ENCODE results near the gene RBP3.

The RBP3 gene

DNA sequence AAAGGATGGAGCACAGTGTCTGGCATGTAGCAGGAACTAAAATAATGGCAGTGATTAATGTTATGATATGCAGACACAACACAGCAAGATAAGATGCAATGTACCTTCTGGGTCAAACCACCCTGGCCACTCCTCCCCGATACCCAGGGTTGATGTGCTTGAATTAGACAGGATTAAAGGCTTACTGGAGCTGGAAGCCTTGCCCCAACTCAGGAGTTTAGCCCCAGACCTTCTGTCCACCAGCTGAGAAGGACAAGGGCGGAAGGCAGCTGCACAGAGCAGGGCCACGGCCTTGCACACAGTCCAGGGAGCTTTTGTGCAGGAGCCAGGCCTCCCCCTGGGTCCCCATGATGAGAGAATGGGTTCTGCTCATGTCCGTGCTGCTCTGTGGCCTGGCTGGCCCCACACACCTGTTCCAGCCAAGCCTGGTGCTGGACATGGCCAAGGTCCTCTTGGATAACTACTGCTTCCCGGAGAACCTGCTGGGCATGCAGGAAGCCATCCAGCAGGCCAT is at the start of gene RBP3:
RBP3 (plus strand) TSS at position 226 of the 514 bp plus-strand sequence; CDS start at position 348, 122 bp downstream.
- no peak for DNase-seq

DNA sequence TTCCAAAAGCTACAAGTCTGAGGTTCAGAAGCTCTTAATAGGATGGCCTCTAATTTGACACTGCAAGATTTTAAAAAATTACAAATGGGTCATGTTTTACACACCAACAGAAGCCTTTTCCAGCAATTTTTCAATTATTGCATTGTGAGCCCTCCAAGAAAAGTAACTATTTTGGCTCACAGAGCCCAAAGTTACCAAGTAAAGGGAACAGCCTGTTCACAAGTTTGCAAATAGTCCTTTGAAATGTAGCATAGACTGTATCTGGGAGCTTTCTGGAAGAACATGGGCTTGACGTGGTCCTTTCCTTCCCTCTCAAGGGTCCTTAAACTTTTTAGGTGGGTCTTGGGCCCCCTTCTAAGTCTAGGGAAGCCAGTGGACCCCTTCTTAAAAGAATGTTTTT is 49.4 kb upstream of the RBP3 start:
- DNase-seq: no peak

GRCh38 chr10:47299611-47300428 is 48.3 kb upstream of the RBP3 start, which contains the start of gene GDF10:
Gene GDF10 (plus strand): TSS chr10:47300197. CDS start chr10:47300652, 455 bp downstream.
- DNase-seq: no peak

GRCh38 chr10:47300429-47300931 is 47.7 kb upstream of the RBP3 start:
- DNase-seq: no peak

GRCh38 chr10:47301833-47302232 is 46.3 kb upstream of the RBP3 start:
- no peak for DNase-seq

DNA sequence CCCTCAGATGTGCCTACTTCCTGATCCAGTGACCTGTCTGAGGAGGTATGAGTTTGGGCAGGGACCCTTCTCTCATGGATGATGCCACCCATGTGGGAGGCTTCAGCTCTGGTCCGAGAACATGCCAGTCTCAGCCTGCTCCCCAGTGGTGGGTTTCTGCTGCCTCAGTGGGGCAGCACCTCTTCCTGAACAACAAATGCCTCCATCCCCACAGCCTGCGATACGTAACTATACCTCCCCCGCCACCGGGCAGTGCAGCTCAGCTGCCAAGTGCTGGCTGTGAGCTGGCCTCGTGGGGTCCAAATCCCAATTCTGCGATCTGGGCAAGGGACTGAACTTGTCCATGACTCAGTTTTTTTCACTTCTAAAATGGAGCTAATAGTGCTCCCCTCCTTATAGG is 45.1 kb upstream of the RBP3 start:
- no peak for DNase-seq

DNA sequence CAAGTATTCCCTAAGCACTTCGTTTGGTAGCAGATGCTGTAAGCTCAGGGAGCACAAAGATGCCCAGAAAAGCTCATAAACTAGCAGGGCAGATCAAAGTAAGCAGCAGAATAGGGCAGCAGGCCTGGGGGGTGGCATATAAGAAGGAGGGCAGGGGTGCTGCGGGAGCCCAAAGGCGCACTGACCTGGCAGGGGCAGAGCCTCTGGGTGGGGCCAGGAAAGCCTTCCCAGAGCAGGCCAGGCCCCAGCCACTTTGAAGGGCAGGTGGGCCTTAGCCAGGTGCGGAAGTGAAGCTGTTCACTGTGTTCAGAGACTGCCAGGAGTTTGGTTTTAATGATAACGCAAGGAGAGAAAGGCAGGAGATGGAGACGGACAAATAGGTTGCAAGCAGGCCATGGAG is 44.3 kb upstream of the RBP3 start:
- no peak for DNase-seq

DNA sequence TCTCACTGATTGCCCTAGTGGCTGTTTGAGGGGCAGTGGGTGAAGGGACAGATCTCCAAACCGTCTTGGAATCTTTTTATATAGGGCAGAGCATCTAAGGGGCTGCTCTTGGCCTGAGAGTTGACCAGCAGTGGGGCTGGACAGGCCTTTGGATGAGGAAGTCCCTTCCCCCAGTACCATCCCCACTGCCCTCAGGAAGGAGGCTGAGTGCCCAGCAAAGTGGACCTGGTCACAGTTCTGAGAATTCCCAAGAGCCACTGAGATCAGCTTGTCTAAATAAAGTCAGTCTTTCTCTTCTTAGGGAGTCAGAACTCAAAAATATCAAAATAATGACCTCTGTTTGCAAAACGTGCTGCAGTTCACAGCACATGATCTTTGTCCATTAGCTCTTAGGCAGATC is 42.6 kb upstream of the RBP3 start:
- DNase-seq: no peak

DNA sequence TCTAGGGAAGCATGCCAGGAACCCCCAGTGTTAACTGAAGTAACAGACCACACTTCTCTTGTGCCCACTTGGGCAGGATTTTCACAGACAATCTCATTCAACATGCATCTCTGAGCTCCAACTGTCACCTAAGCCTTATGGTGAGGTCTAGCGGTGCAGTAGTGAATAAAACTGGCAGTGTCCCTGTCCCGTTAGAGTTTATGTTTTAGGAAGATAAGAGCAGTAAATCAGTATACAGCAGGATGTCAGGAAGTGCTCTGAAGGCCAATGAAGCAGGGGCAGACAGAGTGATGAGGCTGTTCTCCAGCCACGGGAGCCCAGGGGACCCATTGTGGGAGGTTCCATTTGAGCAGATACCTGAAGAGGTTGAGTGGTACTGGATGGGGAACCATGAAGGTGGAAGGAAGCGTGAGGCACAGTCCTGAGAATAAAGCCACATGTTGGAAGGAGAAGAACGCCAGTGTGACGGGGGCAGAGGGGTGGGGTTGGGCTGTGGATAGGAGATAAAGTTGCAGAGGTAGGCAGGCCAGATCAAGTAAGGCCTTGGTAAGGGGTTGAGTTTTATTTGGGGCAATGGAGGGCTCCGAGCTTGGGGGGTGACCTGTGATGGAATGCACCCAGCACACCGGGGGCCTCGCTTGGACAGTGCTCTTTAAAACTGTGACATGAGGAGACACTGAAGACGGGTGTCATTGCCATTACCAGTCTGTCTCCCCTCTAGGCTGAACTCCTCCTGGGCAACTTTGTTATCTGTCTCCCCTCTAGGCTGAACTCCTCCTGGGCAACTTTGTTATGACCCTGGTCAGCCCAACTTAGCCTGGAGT is 41.6 kb upstream of the RBP3 start:
- no peak for DNase-seq

- no peak for DNase-seq
These were observed 40.8 kb upstream of the RBP3 start for GRCh38 chr10:47307381-47307780.

- no peak for DNase-seq
These were observed 39.4 kb upstream of the RBP3 start for GRCh38 chr10:47308775-47309174.

DNA sequence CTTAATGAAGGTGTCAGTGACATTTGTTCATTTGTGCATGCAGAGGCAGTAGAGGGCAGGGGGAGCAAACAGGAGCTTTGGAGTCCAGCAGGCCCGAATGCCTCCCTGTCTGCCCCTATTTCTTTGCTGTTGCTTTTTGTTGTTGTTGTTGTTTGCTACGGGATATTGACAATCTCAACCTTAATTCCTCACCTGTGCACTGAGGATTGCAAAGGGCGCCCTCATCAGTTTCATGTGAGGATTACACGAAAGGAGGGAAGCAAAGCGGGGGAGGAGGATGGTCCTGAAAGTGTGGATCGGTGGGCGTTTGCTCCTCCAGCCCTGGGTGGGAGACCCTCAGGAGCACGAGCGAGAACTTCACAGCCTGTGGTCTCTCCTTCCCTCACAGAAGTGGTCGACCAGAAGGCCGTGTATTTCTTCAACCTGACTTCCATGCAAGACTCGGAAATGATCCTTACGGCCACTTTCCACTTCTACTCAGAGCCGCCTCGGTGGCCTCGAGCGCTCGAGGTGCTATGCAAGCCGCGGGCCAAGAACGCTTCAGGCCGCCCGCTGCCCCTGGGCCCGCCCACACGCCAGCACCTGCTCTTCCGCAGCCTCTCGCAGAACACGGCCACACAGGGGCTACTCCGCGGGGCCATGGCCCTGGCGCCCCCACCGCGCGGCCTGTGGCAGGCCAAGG is 38.6 kb upstream of the RBP3 start:
- DNase-seq: no peak

DNA sequence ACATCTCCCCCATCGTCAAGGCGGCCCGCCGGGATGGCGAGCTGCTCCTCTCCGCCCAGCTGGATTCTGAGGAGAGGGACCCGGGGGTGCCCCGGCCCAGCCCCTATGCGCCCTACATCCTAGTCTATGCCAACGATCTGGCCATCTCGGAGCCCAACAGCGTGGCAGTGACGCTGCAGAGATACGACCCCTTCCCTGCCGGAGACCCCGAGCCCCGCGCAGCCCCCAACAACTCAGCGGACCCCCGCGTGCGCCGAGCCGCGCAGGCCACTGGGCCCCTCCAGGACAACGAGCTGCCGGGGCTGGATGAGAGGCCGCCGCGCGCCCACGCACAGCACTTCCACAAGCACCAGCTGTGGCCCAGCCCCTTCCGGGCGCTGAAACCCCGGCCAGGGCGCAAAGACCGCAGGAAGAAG is 38.1 kb upstream of the RBP3 start:
- no peak for DNase-seq

DNA sequence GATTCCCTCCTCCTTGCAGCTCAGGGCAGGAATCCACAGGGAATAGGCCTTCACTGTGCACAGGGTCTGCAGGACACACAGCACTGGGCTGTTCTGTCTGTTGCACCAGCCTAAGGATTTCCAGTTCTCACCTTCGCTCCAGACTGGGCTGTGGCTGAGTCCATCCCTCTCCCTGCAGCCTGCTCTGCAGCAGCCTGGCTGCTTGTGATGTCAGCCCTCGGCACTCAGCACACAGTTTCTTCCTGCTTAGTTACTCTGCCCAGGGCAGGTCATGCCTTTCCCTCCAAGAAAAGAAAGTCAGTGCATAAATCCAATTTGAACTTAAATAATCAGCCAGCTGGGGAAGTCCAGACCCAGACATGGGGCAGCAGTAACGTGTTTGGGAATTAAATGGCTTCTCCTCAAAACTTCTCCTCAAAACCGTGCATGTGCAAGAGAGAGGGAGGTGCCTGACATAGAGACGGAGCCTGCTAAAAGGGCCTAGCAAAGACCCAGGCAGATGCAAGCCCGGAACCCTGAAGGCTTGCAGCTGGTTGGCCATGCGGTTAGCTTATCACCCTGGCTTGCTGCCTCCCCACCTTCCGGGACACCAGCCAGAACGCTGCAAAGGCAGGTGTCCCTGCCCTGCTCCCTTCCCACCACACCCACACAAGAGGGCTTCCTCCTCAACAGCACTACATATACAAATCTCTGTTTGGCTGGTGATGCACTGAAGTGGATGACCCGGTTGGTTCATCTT is 36.8 kb upstream of the RBP3 start:
- DNase-seq: no peak

GRCh38 chr10:47311932-47312662 is 36.1 kb upstream of the RBP3 start:
- DNase-seq: no peak

DNA sequence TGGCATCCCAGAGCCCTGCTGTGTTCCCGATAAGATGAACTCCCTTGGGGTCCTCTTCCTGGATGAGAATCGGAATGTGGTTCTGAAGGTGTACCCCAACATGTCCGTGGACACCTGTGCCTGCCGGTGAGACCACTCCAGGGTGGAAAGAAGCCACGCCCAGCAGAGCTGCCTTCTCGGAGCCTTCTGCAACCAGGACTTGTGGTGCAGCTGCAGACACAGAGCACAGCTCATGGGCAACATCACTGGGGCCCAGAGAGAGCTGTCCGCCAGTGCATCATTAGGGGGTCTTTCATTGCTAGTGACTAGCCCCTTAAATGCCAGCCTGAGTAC is 35.5 kb upstream of the RBP3 start:
- DNase-seq: no peak

DNA sequence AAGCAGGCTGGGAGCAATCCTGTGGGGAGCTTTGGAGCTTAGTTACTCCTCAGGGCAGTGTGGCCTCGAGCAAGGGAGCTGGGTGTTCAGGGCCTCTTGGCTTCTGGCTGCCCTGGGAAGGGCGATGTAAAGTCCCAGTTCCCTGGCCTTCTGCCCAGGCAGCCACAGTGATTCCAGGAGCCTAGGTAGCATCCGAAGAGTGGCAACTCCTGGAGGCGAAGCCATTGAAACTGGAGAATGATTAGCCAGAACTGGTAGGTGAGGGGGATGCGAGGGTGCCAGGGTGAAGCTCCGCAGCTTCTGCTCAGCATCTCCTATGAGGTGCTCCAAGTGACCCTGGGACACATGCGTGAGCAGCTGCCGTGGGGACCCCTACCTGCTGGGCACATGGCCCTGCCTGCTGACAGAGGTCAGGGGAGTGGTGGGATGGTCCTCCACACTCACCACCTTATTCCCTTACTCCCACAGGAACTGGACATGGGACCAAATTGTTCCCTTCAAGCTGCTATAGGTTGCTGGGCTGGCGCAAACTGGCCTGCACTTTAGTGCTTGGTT is 33.7 kb upstream of the RBP3 start:
- DNase-seq: no peak

- DNase-seq: no peak
These were observed 32.7 kb upstream of the RBP3 start for GRCh38 chr10:47315421-47315820.

- DNase-seq: no peak
These were observed 32.0 kb upstream of the RBP3 start for GRCh38 chr10:47316131-47316530.

- DNase-seq: no peak
These were observed 30.9 kb upstream of the RBP3 start for GRCh38 chr10:47317251-47317650.

DNA sequence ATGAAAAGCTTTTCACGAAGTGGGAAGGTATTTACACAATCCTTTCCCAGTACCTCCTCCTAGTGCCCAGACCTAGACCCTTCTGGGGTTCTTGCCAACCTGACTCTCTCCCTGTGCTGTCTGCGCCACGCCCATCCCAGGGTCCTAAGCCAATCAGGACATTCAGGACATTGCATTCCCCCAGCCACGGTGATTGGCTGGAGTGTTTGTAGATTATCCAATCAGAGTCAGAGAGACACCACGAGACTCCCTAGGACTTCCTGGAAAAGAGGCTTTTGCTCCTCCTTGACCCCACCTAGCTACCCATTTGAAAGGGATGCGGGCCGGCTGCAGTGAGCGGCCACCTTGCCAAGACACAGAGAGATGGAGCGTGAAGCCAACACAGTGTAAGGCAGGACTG is 29.5 kb upstream of the RBP3 start:
- no peak for DNase-seq

Measured in NCI-H524 treated with DMSO at 0.1 percent for 48 hours (cell line).